GM12865 (cell line): ENCODE data around the gene GALE.
"Not testable (repeated sequence)": the region's sequence is repeated elsewhere in the genome, so short reads cannot be mapped to it uniquely, and the experiment has no call there.

Experiments used
- DNase-seq: peaks from one replicate; pipeline ENCODE4 v3.0.0; 2010; ENCODE audit warnings: low read depth
- H3K4me3 ChIP-seq: 2 replicates; pipeline ENCODE4 v1.5.1; 2011; ENCODE audit warnings: mild to moderate bottlenecking, low read depth, low read length, control low read depth
- CTCF ChIP-seq: IDR thresholded peaks from 2 replicates; pipeline ENCODE4 v1.5.1; 2011; ENCODE audit warnings: low read length, control low read depth, low read depth, inconsistent platforms; ENCODE audit not compliant: insufficient read depth; ENCODE audit errors: missing control alignments

Gene GALE

GRCh38 chr1:23837908-23838307 lies 37.4 kb upstream of the GALE start:
- TF ChIP-seq CTCF, result no peak
- peak; percentile 5 for DNase-seq
- H3K4me3 ChIP-seq, result peak overlapping the region; percentile 54

DNA sequence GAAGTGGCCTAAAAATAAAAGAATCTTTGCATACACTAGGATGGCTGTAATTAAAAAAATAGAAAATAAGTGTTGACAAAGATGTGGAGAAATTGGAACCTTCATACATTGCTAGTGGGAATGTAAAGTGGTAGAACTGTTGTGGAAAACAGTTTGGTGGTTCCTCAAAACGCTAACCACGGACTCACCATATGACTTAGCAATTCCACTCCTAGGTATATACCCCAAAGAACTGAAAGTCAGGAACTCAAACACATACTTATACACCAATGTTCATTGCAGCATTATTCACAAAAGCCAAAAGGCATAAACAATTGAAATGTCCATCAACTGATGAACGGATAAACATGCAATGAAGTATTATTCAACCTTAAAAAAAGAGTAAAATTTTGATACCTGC lies 35.5 kb upstream of the GALE start:
- TF ChIP-seq CTCF, result no peak
- no peak for DNase-seq
- no peak overlapping the region for H3K4me3 ChIP-seq

DNA sequence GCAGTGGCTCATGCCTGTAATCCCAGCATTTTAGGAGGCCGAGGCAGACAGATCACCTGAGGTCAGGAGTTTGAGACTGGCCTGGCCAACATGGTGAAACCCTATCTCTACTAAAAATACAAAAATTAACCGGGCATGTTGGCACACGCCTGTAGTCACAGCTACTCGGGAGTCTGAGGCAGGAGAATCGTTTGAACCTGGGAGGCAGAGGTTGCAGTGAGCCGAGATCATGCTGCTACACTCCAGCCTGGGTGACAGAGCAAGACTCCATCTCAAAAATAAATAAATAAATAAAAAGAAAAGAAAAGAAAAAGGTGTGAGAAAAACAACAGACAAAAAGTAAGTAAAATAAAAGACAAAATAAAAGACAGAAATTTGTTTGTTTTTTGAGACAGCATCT lies 33.6 kb upstream of the GALE start:
- not testable (repeated sequence) for DNase-seq, H3K4me3 ChIP-seq

GRCh38 chr1:23827717-23828116 lies 27.2 kb upstream of the GALE start:
- no peak for TF ChIP-seq CTCF
- no peak overlapping the region for H3K4me3 ChIP-seq
- DNase-seq, result no peak

- not testable (repeated sequence) for H3K4me3 ChIP-seq, DNase-seq
These were observed 26.0 kb upstream of the GALE start for GRCh38 chr1:23826590-23826989.

- no peak for TF ChIP-seq CTCF
- peak overlapping the region; percentile 96 for H3K4me3 ChIP-seq
- DNase-seq, result peak; percentile 65
These were observed 25.4 kb upstream of the GALE start for GRCh38 chr1:23825762-23826522.

- H3K4me3 ChIP-seq, result peak within 1 kb of the TSS; percentile 96
- TF ChIP-seq CTCF, result no peak
- peak; percentile 93 for DNase-seq
These were observed 24.7 kb upstream of the GALE start, which contains the start of gene HMGCL for GRCh38 chr1:23825076-23825761. TSS of gene HMGCL (minus strand) at chr1:23825429. CDS start at chr1:23825415, 14 bp downstream.

GRCh38 chr1:23824711-23825075 lies 24.1 kb upstream of the GALE start:
- peak overlapping the region; percentile 96 for H3K4me3 ChIP-seq
- no peak for TF ChIP-seq CTCF
- no peak for DNase-seq
